Retinal pigment epithelial cell (primary cell): ENCODE data around the gene SPON1.

Experiments used
- DNase-seq: peaks from one replicate; pipeline ENCODE4 v3.0.0-alpha.2; 2010; ENCODE audit warnings: low read depth
- H3K4me3 ChIP-seq: 2 replicates; pipeline ENCODE4 v1.5.1; 2011; ENCODE audit warnings: mild to moderate bottlenecking, low read length, control low read depth, moderate library complexity
- CTCF ChIP-seq: conservative IDR thresholded peaks from 2 replicates; pipeline ENCODE4 v1.5.1; 2011; ENCODE audit warnings: low read depth, low read length, control low read depth, inconsistent platforms

The SPON1 gene

DNA sequence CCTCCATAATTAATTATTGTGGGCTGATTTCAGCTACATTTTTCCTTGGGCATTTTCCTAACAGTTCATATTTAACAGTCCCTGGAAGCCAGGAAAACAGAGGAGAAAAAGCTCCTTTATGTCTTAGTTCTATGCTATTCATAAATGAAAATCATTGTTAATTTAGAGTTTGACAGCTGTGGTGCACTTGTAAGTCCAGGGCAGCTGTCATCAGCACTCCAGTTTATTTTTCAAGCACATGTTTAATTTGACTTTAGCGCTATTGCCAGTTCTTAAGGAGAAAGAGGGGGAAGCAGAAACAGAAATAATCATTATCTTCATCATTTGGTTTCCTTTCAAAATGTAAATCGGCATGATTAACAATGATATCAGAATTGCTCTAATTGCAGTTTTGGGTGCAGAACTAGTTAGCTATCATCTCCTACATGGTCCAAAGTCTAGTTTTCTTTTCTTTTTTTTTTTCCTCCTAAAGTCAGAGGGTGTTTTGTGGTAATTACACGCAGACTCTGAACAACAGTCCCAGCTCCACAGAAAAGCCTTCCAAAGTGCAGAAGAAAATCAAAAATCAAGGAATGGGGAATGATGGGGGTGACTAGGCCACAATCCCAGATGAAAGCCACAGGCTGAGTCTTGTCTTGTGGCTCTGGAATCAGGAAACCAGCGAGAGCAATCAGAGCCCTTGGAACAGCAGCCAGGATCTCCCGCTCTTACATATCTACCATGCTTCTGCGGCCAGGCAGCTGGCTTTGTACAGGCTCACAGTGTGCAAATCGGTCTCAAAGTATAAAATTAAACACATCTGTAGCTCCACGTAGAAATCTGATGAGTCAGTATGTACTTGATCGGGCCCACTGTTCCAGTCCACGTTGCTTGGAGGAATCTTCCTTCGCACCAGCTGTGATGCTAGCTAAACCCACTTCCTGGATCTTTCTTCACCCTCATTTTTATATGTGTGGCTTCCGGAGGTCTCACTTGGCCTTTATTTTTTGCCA is 91.9 kb downstream of the SPON1 start:
- DNase-seq = no peak
- H3K4me3 ChIP-seq = no peak overlapping the region
- TF ChIP-seq CTCF = no peak

GRCh38 chr11:14055936-14056335 is 93.4 kb downstream of the SPON1 start:
- no peak for TF ChIP-seq CTCF
- DNase-seq = no peak
- H3K4me3 ChIP-seq = no peak overlapping the region

GRCh38 chr11:14058061-14058460 is 95.5 kb downstream of the SPON1 start:
- no peak for TF ChIP-seq CTCF
- H3K4me3 ChIP-seq = no peak overlapping the region
- DNase-seq = no peak

DNA sequence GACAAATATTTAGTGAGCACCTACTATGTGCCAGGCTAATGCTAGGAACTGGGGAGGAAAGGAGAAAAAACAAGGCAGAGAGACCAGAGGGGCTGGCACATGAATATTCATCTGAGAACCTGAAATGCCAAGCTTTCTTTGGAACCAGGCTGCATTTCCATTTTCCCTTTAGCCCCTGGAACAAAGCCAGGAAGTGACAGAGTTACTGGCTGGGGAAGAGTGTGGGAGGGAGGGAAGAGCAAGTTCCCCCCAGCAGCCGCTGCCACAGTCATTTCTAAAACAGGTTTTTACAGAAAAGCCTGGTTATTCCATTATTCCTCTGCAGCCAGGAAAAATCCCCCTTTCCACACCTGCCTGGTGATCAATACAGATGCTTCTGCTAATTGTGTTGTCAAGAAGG is 97.0 kb downstream of the SPON1 start:
- no peak for TF ChIP-seq CTCF
- DNase-seq = no peak

GRCh38 chr11:14061721-14062120 is 99.2 kb downstream of the SPON1 start:
- no peak overlapping the region for H3K4me3 ChIP-seq
- no peak for TF ChIP-seq CTCF
- DNase-seq = no peak

More for the DNA sequence above, 97.0 kb downstream of the SPON1 start:
- no peak overlapping the region for H3K4me3 ChIP-seq

DNA sequence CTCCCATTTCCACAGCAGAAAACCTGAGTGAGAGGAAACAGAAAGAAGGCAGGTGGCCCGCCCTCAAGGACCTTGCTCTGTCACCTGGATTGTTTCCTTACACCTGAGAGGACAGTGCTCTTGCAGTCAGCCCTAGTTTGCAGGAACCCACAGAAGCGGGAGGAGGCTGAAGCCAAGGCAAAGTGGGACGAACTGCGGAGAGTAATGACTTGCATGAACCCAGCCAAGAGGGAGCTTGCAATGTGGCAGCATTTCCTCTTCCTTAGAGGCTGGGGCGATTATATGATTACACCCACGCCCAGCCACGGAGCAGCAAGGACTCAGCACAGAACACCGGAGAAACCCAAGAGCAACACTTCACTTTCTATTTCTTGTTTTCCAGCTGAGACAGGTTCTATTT is 102.6 kb downstream of the SPON1 start:
- no peak for DNase-seq
- TF ChIP-seq CTCF = no peak
- H3K4me3 ChIP-seq = no peak overlapping the region

- no peak for DNase-seq
- TF ChIP-seq CTCF = no peak
- no peak overlapping the region for H3K4me3 ChIP-seq
Observed at GRCh38 chr11:14065681-14066080, 103.2 kb downstream of the SPON1 start.
